AG04449 (cell line): ENCODE results near the gene SLC16A2.
A peak's percentile ranks its signal among the peaks of the same experiment; 100 is the strongest.
"Not testable (repeated sequence)": the region's sequence is repeated elsewhere in the genome, so short reads cannot be mapped to it uniquely, and the experiment has no call there.

Source experiments
- CTCF ChIA-PET: fragments of 350-600 bp; formaldehyde crosslinking; extraction: SDS; loops from one replicate; lab custom pipeline; 2021; ENCODE audit warnings: antibody characterized with exemption; lab: Yijun Ruan, JAX
- POLR2A ChIA-PET: fragments of 400-600, 350-600 bp; formaldehyde crosslinking; extraction: SDS; loops from one replicate; lab custom pipeline; 2020; ENCODE audit warnings: antibody characterized with exemption, inconsistent platforms; lab: Yijun Ruan, JAX
- DNase-seq: peaks from one replicate; pipeline ENCODE4 v3.0.0-alpha.2; 2010; ENCODE audit warnings: low read depth, low spot score
- H3K4me3 ChIP-seq: 2 replicates; pipeline ENCODE4 v1.5.1; 2011; ENCODE audit warnings: low read depth, mild to moderate bottlenecking, control low read depth, low read length
- CTCF ChIP-seq: IDR thresholded peaks from one replicate; pipeline ENCODE4 v1.5.1; 2011; ENCODE audit warnings: mild to moderate bottlenecking, moderate library complexity, low read length, control low read depth, inconsistent platforms; ENCODE audit not compliant: insufficient read depth; ENCODE audit errors: missing control alignments

Gene SLC16A2

GRCh38 chrX:74453178-74453577 lies 31.9 kb downstream of the SLC16A2 start:
- no peak for DNase-seq
- no peak for TF ChIP-seq CTCF
- no peak overlapping the region for H3K4me3 ChIP-seq
- CTCF ChIA-PET = interaction anchor here (1.5 kb wide), 1 partner anchor 70 kb away, joined by 7 read pairs; no protein-coding TSS in a partner anchor
- POLR2A ChIA-PET = no interaction called here

DNA sequence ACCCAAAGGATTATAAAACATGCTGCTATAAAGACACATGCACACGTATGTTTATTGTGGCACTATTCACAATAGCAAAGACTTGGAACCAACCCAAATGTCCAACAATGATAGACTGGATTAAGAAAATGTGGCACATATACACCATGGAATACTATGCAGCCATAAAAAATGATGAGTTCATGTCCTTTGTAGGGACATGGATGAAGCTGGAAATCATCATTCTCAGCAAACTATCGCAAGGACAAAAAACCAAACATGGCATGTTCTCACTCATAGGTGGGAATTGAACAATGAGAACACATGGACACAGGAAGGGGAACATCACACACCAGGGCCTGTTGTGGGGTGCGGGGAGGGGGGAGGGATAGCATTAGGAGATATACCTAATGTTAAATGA lies 32.9 kb downstream of the SLC16A2 start:
- CTCF ChIA-PET = interaction anchor here (3.8 kb wide), 1 partner anchor 72 kb away, joined by 30 read pairs; no protein-coding TSS in a partner anchor
- POLR2A ChIA-PET, DNase-seq, H3K4me3 ChIP-seq: not testable (repeated sequence)

GRCh38 chrX:74458736-74459135 lies 37.4 kb downstream of the SLC16A2 start:
- POLR2A ChIA-PET = no interaction called here
- no peak overlapping the region for H3K4me3 ChIP-seq
- CTCF ChIA-PET = no interaction called here
- no peak for TF ChIP-seq CTCF
- DNase-seq = peak; percentile 45

- no peak for DNase-seq
- no peak overlapping the region for H3K4me3 ChIP-seq
- no peak for TF ChIP-seq CTCF
- ChIA-PET POLR2A (no interaction called here), CTCF (interaction anchor here (0.5 to 1.0 kb wide), 2 partner anchors 39 to 157 kb away, joined by 3 read pairs; no protein-coding TSS in a partner anchor)
Observed at GRCh38 chrX:74461384-74461783, 40.1 kb downstream of the SLC16A2 start.

DNA sequence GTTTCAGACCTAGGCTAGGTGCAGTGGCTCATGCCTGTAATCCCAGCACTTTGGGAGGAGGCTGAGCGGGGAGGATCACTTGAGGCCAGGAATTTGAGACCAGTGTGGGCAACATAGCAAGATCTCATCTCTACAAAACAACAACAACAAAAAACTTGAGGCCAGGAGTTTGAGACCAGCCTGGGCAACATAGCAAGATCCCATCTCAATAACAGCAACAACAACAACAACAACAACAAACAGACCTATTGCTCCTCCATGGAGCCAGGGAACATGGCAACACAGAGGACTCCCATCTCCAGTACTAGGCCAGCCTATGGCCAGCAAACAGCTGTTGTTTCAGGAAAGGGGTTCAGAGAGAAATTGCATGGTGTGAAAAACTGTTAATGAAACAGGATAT lies 43.4 kb downstream of the SLC16A2 start:
- ChIA-PET POLR2A (no interaction called here), CTCF (interaction anchor here (2.5 kb wide), 1 partner anchor 80 kb away, joined by 5 read pairs; no protein-coding TSS in a partner anchor)
- H3K4me3 ChIP-seq = no peak overlapping the region
- no peak for TF ChIP-seq CTCF
- DNase-seq = no peak

GRCh38 chrX:74465424-74465823 lies 44.1 kb downstream of the SLC16A2 start:
- ChIA-PET POLR2A (no interaction called here), CTCF (interaction anchor here (0.7 to 2.5 kb wide), 2 partner anchors 81 to 85 kb away, joined by 3 to 5 read pairs; no protein-coding TSS in a partner anchor)
- TF ChIP-seq CTCF = no peak
- no peak for DNase-seq
- no peak overlapping the region for H3K4me3 ChIP-seq

DNA sequence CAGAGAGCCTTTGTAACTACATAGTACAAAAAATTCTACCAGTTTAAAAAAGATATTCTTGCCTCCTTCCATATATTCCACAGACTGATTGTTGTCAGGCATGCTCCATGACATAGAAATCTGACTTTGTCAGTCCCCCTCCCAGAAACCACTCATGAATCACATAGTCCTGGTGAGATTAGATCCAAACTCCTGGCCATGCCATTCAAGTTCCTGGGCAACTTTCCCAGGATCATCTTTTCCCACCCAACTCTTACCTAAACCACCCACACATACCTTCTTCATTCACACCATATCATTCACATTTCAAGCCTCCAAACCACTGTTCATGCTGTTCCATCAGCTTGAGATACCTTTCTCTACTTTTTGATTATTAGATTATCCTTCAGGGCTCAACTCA lies 46.4 kb downstream of the SLC16A2 start:
- ChIA-PET POLR2A (no interaction called here), CTCF (no interaction called here)
- no peak overlapping the region for H3K4me3 ChIP-seq

DNA sequence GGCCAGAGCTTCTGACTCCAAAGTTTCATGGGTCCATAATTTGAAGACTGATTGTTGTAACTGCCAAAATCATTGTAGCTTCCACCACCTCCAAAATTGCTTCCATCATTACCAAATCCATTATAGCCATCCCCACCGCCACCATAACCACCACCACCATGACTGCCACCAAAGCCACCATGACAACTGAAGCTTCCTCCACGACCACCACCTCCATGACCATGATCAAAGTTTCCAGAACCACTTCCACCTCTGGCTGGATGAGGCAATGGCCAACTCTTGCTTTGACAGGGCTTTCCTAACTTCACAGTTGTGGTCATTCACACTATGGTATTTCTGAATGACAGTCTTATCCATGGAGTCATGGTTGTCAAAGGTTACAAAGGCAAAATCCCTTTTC lies 51.8 kb downstream of the SLC16A2 start:
- CTCF ChIA-PET = not testable (repeated sequence)

More for the DNA sequence above, 46.4 kb downstream of the SLC16A2 start:
- DNase-seq = no peak
- TF ChIP-seq CTCF = no peak

More for the DNA sequence above, 51.8 kb downstream of the SLC16A2 start:
- H3K4me3 ChIP-seq, DNase-seq, POLR2A ChIA-PET: not testable (repeated sequence)
